CD4-positive, alpha-beta T cell treated with Interferon alpha-2 for 1 hour (primary cell): ENCODE results near the gene HYAL2.

Experiments used
- DNase-seq, 2 donors: peaks; one replicate each; pipeline ENCODE4 v3.0.0-alpha.2; 2020 to 2022

Gene HYAL2

DNA sequence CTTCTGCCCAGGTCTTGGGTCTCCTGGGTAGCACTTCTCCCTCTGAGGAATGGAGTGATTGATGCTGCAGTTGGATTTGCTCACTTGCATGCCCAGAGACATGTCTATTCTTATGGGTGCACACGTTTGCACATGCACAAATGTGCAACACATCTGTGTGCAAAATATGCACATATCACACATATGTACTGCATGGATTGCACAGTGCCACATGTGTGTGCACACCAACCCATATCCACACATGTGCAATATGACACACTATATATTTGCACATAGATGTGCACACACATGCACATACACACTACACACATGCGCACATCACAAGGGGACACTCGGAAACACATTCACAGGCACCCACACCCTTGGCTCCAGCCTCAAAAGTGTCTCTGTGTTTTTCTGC, 54.3 kb downstream of the HYAL2 start:
- DNase-seq = no peak
